Stimulated activated CD4-positive, alpha-beta T cell treated with anti-CD3 and anti-CD28 coated beads, Interleukin-2, amount 100 ng/mL, for 24 hours (primary cell): ENCODE measurements around the gene BCL6.

Experiments
- DNase-seq, 2 donors: peaks; one replicate each; pipeline ENCODE4 v3.0.0-alpha.2; 2020

Gene BCL6

GRCh38 chr3:187738331-187739093, 6.8 kb downstream of the BCL6 start:
- DNase-seq: peak; percentile 70 to 76

- no peak for DNase-seq
Observed at GRCh38 chr3:187738071-187738330, 7.3 kb downstream of the BCL6 start.

GRCh38 chr3:187737368-187738070, 7.7 kb downstream of the BCL6 start:
- peak; percentile 56 to 69 for DNase-seq

- DNase-seq: no peak
Observed at GRCh38 chr3:187737006-187737367, 8.3 kb downstream of the BCL6 start.

- no peak for DNase-seq
Observed at GRCh38 chr3:187736418-187736871, 8.8 kb downstream of the BCL6 start.

- no peak for DNase-seq
Observed at GRCh38 chr3:187735837-187736236, 9.4 kb downstream of the BCL6 start.

GRCh38 chr3:187735383-187735782, 9.9 kb downstream of the BCL6 start:
- no peak for DNase-seq

- no peak for DNase-seq
Observed at GRCh38 chr3:187734841-187735240, 10.4 kb downstream of the BCL6 start.

GRCh38 chr3:187733371-187733770, 11.9 kb downstream of the BCL6 start:
- DNase-seq: no peak

GRCh38 chr3:187729598-187729997, 15.7 kb downstream of the BCL6 start:
- DNase-seq: no peak

GRCh38 chr3:187728940-187729583, 16.2 kb downstream of the BCL6 start:
- DNase-seq: no peak

- DNase-seq: no peak
Observed at GRCh38 chr3:187728248-187728647, 17.0 kb downstream of the BCL6 start.

GRCh38 chr3:187726564-187726963, 18.7 kb downstream of the BCL6 start:
- DNase-seq: no peak

GRCh38 chr3:187725653-187726370, 19.5 kb downstream of the BCL6 start:
- no peak for DNase-seq

GRCh38 chr3:187725224-187725623, 20.0 kb downstream of the BCL6 start:
- no peak for DNase-seq

- DNase-seq: no peak
Observed at GRCh38 chr3:187722206-187722612, 23.1 kb downstream of the BCL6 start.

GRCh38 chr3:187721055-187721454, 24.2 kb downstream of the BCL6 start:
- DNase-seq: no peak

- no peak for DNase-seq
Observed at GRCh38 chr3:187720337-187720670, 25.0 kb downstream of the BCL6 start.

GRCh38 chr3:187719628-187720336, 25.5 kb downstream of the BCL6 start:
- no peak for DNase-seq

GRCh38 chr3:187718802-187719201, 26.5 kb downstream of the BCL6 start:
- DNase-seq: no peak

GRCh38 chr3:187717572-187717971, 27.7 kb downstream of the BCL6 start:
- DNase-seq: no peak

- DNase-seq: peak; percentile 73 to 78
Observed at GRCh38 chr3:187714404-187714979, 30.8 kb downstream of the BCL6 start.

GRCh38 chr3:187713504-187713903, 31.8 kb downstream of the BCL6 start:
- DNase-seq: no peak
